ENCODE measurements around the gene LRP6. TPM values are rescaled to one million over a fixed set of nuclear protein-coding genes. Genes with fewer than 3 reads are reported as not detected.

Gene LRP6
- polyA plus RNA-seq, 1 donor (not counting 4 experiments of a cell fraction or from before 2014, with no cell fraction given): 13.0 TPM

DNA sequence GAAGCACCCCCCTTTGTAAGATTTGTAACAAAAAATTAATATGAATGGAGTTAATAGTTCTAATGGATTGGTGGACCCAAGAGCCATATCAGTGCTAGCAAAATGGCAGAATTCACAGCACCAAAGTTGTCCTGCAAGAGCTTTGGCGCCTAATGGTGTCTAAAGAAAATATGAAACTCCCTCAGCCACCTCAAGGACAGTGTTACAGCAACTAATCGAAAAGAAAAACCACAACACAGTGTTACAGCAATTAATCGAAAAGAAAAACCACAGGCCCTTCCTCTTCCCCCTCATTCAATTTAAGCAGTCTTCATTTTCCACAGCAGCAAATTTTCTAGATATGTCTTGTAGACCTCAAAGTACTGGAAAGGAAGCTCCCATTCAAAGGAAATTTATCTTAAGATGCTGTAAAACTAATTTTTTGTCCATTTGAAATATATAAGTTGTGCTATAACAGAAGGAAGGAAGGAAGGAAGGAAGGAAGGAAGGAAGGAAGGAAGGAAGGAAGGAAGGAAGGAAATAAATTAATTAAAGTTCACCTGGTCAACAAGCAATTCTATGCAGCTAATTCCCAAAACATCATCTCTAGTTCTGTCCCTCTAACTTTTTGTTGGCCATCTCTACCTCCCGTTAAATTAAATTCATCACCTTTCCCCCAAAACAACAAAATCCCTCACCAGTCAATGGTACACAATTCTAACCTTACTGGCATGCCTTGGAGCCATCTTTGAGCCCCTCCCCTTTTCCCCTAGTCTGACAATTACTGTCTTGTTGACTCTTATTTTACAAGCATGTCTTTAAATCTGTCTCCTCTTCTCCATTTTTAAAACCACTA is 17.4 kb downstream of the LRP6 start:
- no peaks in the 10 kb centered on the region for H4K20me1 ChIP-seq (ENCODE audit: control insufficient read depth, extremely low read depth, insufficient read depth, low read length)
- no peaks in the 10 kb centered on the region for H3K9me1 ChIP-seq (ENCODE audit: control insufficient read depth, extremely low read depth, insufficient read depth, low read length)
- no peaks in the 10 kb centered on the region for H3K27me3 ChIP-seq (ENCODE audit: control insufficient read depth, extremely low read depth, insufficient read depth, low read length)
- no peaks in the 10 kb centered on the region for H3K9me3 ChIP-seq (ENCODE audit: control insufficient read depth, low read depth, low read length)
- no peaks in the 10 kb centered on the region for H3K36me3 ChIP-seq (ENCODE audit: control insufficient read depth in 2 of 2, extremely low read depth in 1 of 2, insufficient read depth in 2 of 2, low read length in 2 of 2)
- H3K4me1 ChIP-seq (ENCODE audit: control insufficient read depth, extremely low read depth, insufficient read depth, low read length): no peaks in the 10 kb centered on the region
- H3K4me2 ChIP-seq (ENCODE audit: control insufficient read depth, extremely low read depth, insufficient read depth, low read depth, low read length): no peak overlapping the region
- no peak overlapping the region for H2AFZ ChIP-seq (ENCODE audit: control insufficient read depth, low read length)
- no peak overlapping the region for H3K27ac ChIP-seq (ENCODE audit: control insufficient read depth, insufficient read depth, low read length)
- no peak overlapping the region for H3K4me3 ChIP-seq (ENCODE audit: control insufficient read depth in 2 of 3, extremely low read depth in 1 of 3, insufficient read depth in 2 of 3, low read depth in 1 of 3, low read length in 3 of 3)
- peaks cover 32% of the 10 kb centered on the region for H3K79me2 ChIP-seq (ENCODE audit: control insufficient read depth, insufficient read depth, low read length)
- dilution Hi-C loops (cut with MboI; ENCODE audit: extremely low pct_ligation_motif_present, low sequenced_read_pairs): no loop called here
- no peak overlapping the region for H3K9ac ChIP-seq (ENCODE audit: control insufficient read depth, extremely low read depth, insufficient read depth, low read length)
- FAIRE-seq: no peak
- DNase-seq (ENCODE audit: low read depth, low spot score): no peak
- TF ChIP-seq, protein P1, sequence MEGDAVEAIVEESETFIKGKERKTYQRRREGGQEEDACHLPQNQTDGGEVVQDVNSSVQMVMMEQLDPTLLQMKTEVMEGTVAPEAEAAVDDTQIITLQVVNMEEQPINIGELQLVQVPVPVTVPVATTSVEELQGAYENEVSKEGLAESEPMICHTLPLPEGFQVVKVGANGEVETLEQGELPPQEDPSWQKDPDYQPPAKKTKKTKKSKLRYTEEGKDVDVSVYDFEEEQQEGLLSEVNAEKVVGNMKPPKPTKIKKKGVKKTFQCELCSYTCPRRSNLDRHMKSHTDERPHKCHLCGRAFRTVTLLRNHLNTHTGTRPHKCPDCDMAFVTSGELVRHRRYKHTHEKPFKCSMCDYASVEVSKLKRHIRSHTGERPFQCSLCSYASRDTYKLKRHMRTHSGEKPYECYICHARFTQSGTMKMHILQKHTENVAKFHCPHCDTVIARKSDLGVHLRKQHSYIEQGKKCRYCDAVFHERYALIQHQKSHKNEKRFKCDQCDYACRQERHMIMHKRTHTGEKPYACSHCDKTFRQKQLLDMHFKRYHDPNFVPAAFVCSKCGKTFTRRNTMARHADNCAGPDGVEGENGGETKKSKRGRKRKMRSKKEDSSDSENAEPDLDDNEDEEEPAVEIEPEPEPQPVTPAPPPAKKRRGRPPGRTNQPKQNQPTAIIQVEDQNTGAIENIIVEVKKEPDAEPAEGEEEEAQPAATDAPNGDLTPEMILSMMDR (optimal IDR thresholded peaks at IDR 0.05 in 1 of 3, IDR thresholded peaks at IDR 0.05 in 1 of 3, conservative IDR thresholded peaks at IDR 0.05 in 1 of 3; ENCODE audit: extremely low read depth in 1 of 3, insufficient read depth in 2 of 3, low read length in 3 of 3): no peak
- no peak for TF ChIP-seq EZH2 (IDR thresholded peaks at IDR 0.05; ENCODE audit: low read length)

DNA sequence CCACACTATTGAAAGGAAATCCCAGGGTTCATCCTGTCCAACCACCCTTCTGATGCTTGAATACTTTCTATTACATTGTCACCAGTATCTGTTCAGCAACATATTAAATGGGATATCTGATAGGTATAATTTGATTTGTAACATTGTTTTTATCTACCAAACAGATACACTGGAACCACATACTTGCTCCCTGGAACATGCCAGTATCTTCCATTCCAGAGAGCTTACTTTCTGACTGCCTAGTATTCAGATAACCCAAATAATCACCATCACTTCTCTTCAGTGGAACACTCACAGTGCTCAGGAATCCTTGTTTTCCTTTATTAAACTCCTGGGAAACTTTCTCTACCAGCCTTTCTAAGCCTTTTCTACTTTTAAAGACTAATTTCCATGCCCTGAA is 19.3 kb downstream of the LRP6 start:
- no peaks in the 10 kb centered on the region for H3K27me3 ChIP-seq (ENCODE audit: control insufficient read depth, extremely low read depth, insufficient read depth, low read length)
- TF ChIP-seq EZH2 (IDR thresholded peaks at IDR 0.05; ENCODE audit: low read length): no peak
- TF ChIP-seq, protein P1 (optimal IDR thresholded peaks at IDR 0.05 in 1 of 3, IDR thresholded peaks at IDR 0.05 in 1 of 3, conservative IDR thresholded peaks at IDR 0.05 in 1 of 3; ENCODE audit: extremely low read depth in 1 of 3, insufficient read depth in 2 of 3, low read length in 3 of 3): no peak
- no peaks in the 10 kb centered on the region for H3K4me1 ChIP-seq (ENCODE audit: control insufficient read depth, extremely low read depth, insufficient read depth, low read length)
- no peak overlapping the region for H3K9ac ChIP-seq (ENCODE audit: control insufficient read depth, extremely low read depth, insufficient read depth, low read length)
- dilution Hi-C loops (cut with MboI; ENCODE audit: extremely low pct_ligation_motif_present, low sequenced_read_pairs): no loop called here
- no peak for DNase-seq (ENCODE audit: low read depth, low spot score)
- H3K9me1 ChIP-seq (ENCODE audit: control insufficient read depth, extremely low read depth, insufficient read depth, low read length): no peaks in the 10 kb centered on the region
- no peaks in the 10 kb centered on the region for H3K9me3 ChIP-seq (ENCODE audit: control insufficient read depth, low read depth, low read length)
- H4K20me1 ChIP-seq (ENCODE audit: control insufficient read depth, extremely low read depth, insufficient read depth, low read length): no peaks in the 10 kb centered on the region
- no peak overlapping the region for H3K4me3 ChIP-seq (ENCODE audit: control insufficient read depth in 2 of 3, extremely low read depth in 1 of 3, insufficient read depth in 2 of 3, low read depth in 1 of 3, low read length in 3 of 3)
- FAIRE-seq: no peak
- no peak overlapping the region for H3K4me2 ChIP-seq (ENCODE audit: control insufficient read depth, extremely low read depth, insufficient read depth, low read depth, low read length)
- no peak overlapping the region for H3K27ac ChIP-seq (ENCODE audit: control insufficient read depth, insufficient read depth, low read length)
- H2AFZ ChIP-seq (ENCODE audit: control insufficient read depth, low read length): no peak overlapping the region
- H3K36me3 ChIP-seq (ENCODE audit: control insufficient read depth in 2 of 2, extremely low read depth in 1 of 2, insufficient read depth in 2 of 2, low read length in 2 of 2): no peaks in the 10 kb centered on the region
- peaks cover 37% of the 10 kb centered on the region for H3K79me2 ChIP-seq (ENCODE audit: control insufficient read depth, insufficient read depth, low read length)
